GM12872 (cell line): Measurements from ENCODE around the gene CPNE2.

Experiments used
- CTCF ChIP-seq: IDR thresholded peaks from 3 replicates; pipeline ENCODE4 v1.5.1; 2011; ENCODE audit warnings: low read depth, mild to moderate bottlenecking, low read length, moderate library complexity; ENCODE audit not compliant: insufficient read depth

CPNE2 gene

DNA sequence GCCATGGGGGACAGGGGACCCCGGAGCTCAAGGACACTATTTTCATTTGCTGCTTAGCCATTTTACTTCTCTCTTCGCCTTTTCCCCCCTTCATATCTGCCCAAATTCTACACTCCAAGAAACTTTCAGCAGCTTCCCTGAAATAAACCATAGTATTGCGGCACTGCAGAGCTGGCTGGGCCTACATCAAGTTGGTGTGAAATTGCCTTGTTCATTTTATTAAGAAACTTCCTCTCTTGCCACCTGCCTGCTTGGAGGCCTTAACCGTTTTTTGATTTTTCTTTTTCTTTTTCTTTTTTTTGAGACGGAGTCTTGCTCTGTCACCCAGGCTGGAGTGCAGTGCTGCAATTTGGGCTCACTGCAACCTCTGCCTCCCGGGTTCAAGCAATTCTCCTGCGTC is 7.4 kb upstream of the CPNE2 start:
- TF ChIP-seq CTCF, result no peak

DNA sequence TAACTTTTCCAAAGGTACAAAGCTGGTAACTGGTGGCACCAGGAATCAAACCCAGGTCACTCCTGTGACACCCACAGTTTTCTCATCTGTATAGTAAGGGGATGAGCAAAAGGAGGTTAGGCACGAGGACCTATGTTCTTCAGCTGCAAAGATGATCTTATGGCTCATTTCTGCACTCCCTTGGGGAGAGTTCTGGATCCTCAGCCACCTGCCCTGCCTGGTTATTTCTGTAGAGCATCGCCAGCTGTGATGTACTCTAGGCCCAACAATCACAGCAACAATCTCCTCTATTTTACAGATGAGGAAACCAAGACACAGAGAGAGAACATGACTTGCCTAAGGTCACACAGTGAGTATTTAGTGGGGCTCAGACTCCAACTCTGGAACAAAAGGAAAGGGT is 5.4 kb upstream of the CPNE2 start:
- TF ChIP-seq CTCF, result no peak

GRCh38 chr16:57089406-57089805 is 3.0 kb upstream of the CPNE2 start:
- TF ChIP-seq CTCF, result no peak

GRCh38 chr16:57091200-57091974 is 996 bp upstream of the CPNE2 start:
- TF ChIP-seq CTCF, result no peak

GRCh38 chr16:57092786-57093411 is 516 bp downstream of the CPNE2 start:
- TF ChIP-seq CTCF, result peak; percentile 51; the same call in 2 of the 3 replicates

- TF ChIP-seq CTCF, result no peak
Observed at GRCh38 chr16:57093666-57094564, 1.5 kb downstream of the CPNE2 start.

DNA sequence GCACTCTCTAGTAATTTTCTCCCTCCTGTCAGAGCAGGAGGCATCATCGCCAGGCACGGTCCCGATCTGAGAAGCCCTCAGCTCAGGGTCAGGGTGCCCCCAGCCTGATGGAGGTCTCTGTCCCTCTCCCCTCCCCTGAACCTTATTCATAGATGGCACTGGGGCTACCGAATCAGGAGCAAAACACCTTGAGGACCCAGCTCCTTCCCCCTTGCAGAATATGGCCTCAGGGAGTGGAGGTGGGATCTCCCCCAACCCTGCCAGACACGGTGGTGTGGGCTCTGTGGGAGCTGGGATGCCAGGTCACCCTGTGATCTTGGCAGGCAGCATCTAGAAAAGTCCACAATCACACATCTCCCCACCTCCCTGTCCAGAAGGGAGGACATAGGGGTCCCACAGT is 2.5 kb downstream of the CPNE2 start:
- TF ChIP-seq CTCF, result no peak
